KMS-11 (cell line): ENCODE data around the gene MAG.

Experiments used
- H2AFZ ChIP-seq: fragments of 200-600 bp; sonication (generic); 2 replicates; pipeline ENCODE4 v1.6.1; 2016; ENCODE audit warnings: antibody characterized with exemption, mixed run types, low read depth
- H3K27ac ChIP-seq: fragments of 200-600 bp; sonication (generic); 2 replicates; pipeline ENCODE4 v1.6.1; 2016; ENCODE audit warnings: mild to moderate bottlenecking, mixed run types
- H3K27me3 ChIP-seq: fragments of 200-600 bp; sonication (generic); 2 replicates; pipeline ENCODE4 v1.6.1; 2017; ENCODE audit warnings: mild to moderate bottlenecking, low read depth, mixed run types, moderate library complexity; ENCODE audit not compliant: insufficient read depth
- H3K36me3 ChIP-seq: fragments of 200-600 bp; sonication (generic); 2 replicates; pipeline ENCODE4 v1.6.1; 2017; ENCODE audit warnings: mild to moderate bottlenecking, mixed run types; ENCODE audit not compliant: insufficient read depth
- H3K4me1 ChIP-seq: fragments of 200-600 bp; sonication (generic); 2 replicates; pipeline ENCODE4 v1.6.1; 2016; ENCODE audit warnings: mild to moderate bottlenecking, low read depth, mixed run types; ENCODE audit not compliant: poor library complexity, severe bottlenecking
- H3K4me2 ChIP-seq: fragments of 200-600 bp; sonication (generic); 2 replicates; pipeline ENCODE4 v1.7.0; 2016; ENCODE audit warnings: mild to moderate bottlenecking, mixed run types
- H3K4me3 ChIP-seq: fragments of 200-600 bp; sonication (generic); IDR thresholded peaks from 2 replicates; pipeline ENCODE4 v1.6.1; 2017; ENCODE audit warnings: low read depth, low read length, mixed read lengths; ENCODE audit not compliant: insufficient read depth
- H3K79me2 ChIP-seq: fragments of 200-600 bp; sonication (generic); 2 replicates; pipeline ENCODE4 v1.6.1; 2016; ENCODE audit warnings: low read depth, mixed run types; ENCODE audit not compliant: insufficient read depth
- H3K9ac ChIP-seq: fragments of 200-600 bp; sonication (generic); 2 replicates; pipeline ENCODE4 v1.6.1; 2016; ENCODE audit warnings: mild to moderate bottlenecking, mixed run types
- H4K20me1 ChIP-seq: fragments of 200-600 bp; sonication (generic); 2 replicates; pipeline ENCODE4 v1.6.1; 2016; ENCODE audit warnings: mild to moderate bottlenecking, mixed run types; ENCODE audit not compliant: insufficient read depth
- TF ChIP-seq, protein P1 (sequence below): fragments of 200-600 bp; sonication (generic); conservative IDR thresholded peaks from 2 replicates; pipeline ENCODE4 v1.6.1; 2017; ENCODE audit warnings: low read depth, mild to moderate bottlenecking, antibody characterized with exemption, low read length, moderate library complexity, mixed read lengths

MAG gene

DNA sequence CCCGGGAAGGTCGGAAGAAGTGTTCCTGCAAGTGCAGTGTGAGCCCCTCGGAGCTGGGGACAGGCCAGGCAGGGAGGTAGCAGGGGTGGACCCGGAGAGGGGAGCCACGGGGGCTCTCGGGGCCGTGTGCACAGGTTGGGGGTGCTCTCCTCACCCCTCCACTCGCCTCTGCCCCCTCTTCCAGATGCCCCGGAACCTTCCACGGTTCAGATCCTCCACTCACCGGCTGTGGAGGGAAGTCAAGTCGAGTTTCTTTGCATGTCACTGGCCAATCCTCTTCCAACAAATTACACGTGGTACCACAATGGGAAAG, 46.0 kb downstream of the MAG start:
- H3K4me1 ChIP-seq: no peaks in the 10 kb centered on the region
- no peak overlapping the region for H3K4me2 ChIP-seq
- peaks cover 66% of the 10 kb centered on the region for H3K27me3 ChIP-seq
- H3K79me2 ChIP-seq: no peaks in the 10 kb centered on the region
- no peak overlapping the region for H2AFZ ChIP-seq
- H4K20me1 ChIP-seq: no peaks in the 10 kb centered on the region
- TF ChIP-seq, protein P1, sequence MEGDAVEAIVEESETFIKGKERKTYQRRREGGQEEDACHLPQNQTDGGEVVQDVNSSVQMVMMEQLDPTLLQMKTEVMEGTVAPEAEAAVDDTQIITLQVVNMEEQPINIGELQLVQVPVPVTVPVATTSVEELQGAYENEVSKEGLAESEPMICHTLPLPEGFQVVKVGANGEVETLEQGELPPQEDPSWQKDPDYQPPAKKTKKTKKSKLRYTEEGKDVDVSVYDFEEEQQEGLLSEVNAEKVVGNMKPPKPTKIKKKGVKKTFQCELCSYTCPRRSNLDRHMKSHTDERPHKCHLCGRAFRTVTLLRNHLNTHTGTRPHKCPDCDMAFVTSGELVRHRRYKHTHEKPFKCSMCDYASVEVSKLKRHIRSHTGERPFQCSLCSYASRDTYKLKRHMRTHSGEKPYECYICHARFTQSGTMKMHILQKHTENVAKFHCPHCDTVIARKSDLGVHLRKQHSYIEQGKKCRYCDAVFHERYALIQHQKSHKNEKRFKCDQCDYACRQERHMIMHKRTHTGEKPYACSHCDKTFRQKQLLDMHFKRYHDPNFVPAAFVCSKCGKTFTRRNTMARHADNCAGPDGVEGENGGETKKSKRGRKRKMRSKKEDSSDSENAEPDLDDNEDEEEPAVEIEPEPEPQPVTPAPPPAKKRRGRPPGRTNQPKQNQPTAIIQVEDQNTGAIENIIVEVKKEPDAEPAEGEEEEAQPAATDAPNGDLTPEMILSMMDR: no peak
- no peak overlapping the region for H3K9ac ChIP-seq
- H3K27ac ChIP-seq: no peak overlapping the region
- no peak overlapping the region for H3K4me3 ChIP-seq
- no peaks in the 10 kb centered on the region for H3K36me3 ChIP-seq

DNA sequence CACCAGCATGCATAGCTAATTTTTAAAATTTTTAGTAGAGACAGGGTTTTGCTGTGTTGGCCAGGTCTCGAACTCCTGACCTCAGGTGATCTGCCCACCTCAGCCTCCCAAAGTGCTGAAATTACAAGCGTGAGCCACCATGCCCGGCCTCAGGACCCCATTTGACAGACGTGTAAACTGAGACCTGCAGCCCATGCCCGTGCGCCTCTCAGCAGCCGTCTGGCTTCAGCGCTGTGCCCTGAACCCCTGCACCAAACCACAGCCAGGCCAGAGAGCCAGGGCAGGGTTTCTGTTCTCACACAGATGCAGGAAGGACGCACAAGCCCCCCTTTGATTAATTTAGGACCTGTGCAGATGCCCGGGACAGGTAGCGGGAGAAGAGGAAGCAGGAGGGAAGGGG, 48.5 kb downstream of the MAG start:
- H3K4me2 ChIP-seq: no peak overlapping the region
- no peak overlapping the region for H3K9ac ChIP-seq
- TF ChIP-seq, protein P1: no peak
- H3K79me2 ChIP-seq: no peaks in the 10 kb centered on the region
- no peaks in the 10 kb centered on the region for H3K4me1 ChIP-seq
- H2AFZ ChIP-seq: no peak overlapping the region
- H3K36me3 ChIP-seq: no peaks in the 10 kb centered on the region
- no peak overlapping the region for H3K27ac ChIP-seq
- no peaks in the 10 kb centered on the region for H4K20me1 ChIP-seq
- no peak overlapping the region for H3K4me3 ChIP-seq
- peaks cover 65% of the 10 kb centered on the region for H3K27me3 ChIP-seq

DNA sequence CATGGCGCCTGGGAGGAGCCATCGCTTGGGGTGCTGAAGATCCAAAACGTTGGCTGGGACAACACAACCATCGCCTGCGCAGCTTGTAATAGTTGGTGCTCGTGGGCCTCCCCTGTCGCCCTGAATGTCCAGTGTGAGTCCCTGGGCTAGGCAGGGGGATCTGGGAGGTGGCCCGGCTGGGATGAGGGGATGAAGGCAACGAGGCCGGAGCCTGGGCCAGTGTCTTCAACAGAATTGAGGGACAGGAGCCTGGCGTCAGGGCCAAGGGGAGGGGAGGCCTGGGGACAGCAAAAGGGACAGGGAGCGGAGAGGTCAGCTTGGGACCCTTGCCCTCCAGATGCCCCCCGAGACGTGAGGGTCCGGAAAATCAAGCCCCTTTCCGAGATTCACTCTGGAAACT, 49.0 kb downstream of the MAG start:
- Histone ChIP-seq H3K4me1 (no peaks in the 10 kb centered on the region), H3K27me3 (peaks cover 62% of the 10 kb centered on the region), H3K9ac (no peak overlapping the region), H3K27ac (no peak overlapping the region), H2AFZ (no peak overlapping the region), H3K4me3 (no peak overlapping the region), H4K20me1 (no peaks in the 10 kb centered on the region), H3K4me2 (no peak overlapping the region), H3K36me3 (no peaks in the 10 kb centered on the region), H3K79me2 (no peaks in the 10 kb centered on the region)
- TF ChIP-seq, protein P1: no peak

DNA sequence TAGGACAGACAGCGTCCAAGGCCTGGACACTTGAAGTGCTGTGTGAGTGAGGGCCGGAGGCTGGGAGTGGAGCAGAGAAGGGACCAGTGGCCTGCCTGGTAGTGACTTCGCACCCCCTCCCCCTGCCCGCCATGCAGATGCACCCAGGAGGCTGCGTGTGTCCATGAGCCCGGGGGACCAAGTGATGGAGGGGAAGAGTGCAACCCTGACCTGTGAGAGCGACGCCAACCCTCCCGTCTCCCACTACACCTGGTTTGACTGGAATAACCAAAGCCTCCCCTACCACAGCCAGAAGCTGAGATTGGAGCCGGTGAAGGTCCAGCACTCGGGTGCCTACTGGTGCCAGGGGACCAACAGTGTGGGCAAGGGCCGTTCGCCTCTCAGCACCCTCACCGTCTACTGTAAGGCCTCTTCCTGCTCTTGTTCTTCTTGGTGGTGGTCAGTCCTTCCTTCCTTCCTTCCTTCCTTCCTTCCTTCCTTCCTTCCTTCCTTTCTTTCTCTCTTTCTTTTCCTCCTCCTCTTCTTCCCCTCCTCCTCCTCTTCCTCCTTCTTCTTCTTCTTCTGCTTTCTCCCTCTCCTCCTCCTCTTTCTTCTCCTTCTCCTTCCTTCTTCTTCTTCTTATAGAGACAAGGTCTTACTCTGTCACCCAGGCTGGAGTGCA, 49.7 kb downstream of the MAG start:
- TF ChIP-seq, protein P1: no peak
- H3K4me3 ChIP-seq: no peak overlapping the region
- H3K79me2 ChIP-seq: no peaks in the 10 kb centered on the region
- H2AFZ ChIP-seq: no peak overlapping the region
- no peak overlapping the region for H3K4me2 ChIP-seq
- no peak overlapping the region for H3K27ac ChIP-seq
- H4K20me1 ChIP-seq: no peaks in the 10 kb centered on the region
- H3K9ac ChIP-seq: no peak overlapping the region
- no peaks in the 10 kb centered on the region for H3K4me1 ChIP-seq
- H3K36me3 ChIP-seq: no peaks in the 10 kb centered on the region
- peaks cover 66% of the 10 kb centered on the region for H3K27me3 ChIP-seq
